HG03060 (cell line): ENCODE data around the gene PLXNA2.

Experiments
- ATAC-seq: cut with Tn5 transposase; IDR thresholded peaks from one replicate; pipeline ENCODE4 v1.9.1; 2021; ENCODE audit warnings: low read depth, moderate number of reproducible peaks; ENCODE audit not compliant: unreplicated experiment

Gene PLXNA2

GRCh38 chr1:208036106-208036808 lies 207.9 kb downstream of the PLXNA2 start:
- no peak for ATAC-seq

GRCh38 chr1:208034135-208034534 lies 210.0 kb downstream of the PLXNA2 start:
- no peak for ATAC-seq

- no peak for ATAC-seq
These were observed 210.9 kb downstream of the PLXNA2 start for GRCh38 chr1:208033236-208033635.

GRCh38 chr1:208031932-208032320 lies 212.3 kb downstream of the PLXNA2 start:
- ATAC-seq: no peak

GRCh38 chr1:208031316-208031931 lies 212.8 kb downstream of the PLXNA2 start:
- ATAC-seq: no peak

GRCh38 chr1:208030288-208031091 lies 213.7 kb downstream of the PLXNA2 start:
- ATAC-seq: no peak

- no peak for ATAC-seq
These were observed 214.6 kb downstream of the PLXNA2 start for GRCh38 chr1:208029381-208030287.

GRCh38 chr1:208028526-208028925 lies 215.7 kb downstream of the PLXNA2 start:
- ATAC-seq: no peak

GRCh38 chr1:208027861-208028260 lies 216.3 kb downstream of the PLXNA2 start:
- ATAC-seq: no peak

- no peak for ATAC-seq
These were observed 217.2 kb downstream of the PLXNA2 start for GRCh38 chr1:208026880-208027438.

GRCh38 chr1:208025031-208025430 lies 219.2 kb downstream of the PLXNA2 start:
- no peak for ATAC-seq

- no peak for ATAC-seq
These were observed 219.8 kb downstream of the PLXNA2 start for GRCh38 chr1:208024406-208024805.

- no peak for ATAC-seq
These were observed 224.9 kb downstream of the PLXNA2 start for GRCh38 chr1:208019257-208019656.

GRCh38 chr1:208015255-208015654 lies 228.9 kb downstream of the PLXNA2 start:
- ATAC-seq: no peak

- no peak for ATAC-seq
These were observed 231.0 kb downstream of the PLXNA2 start for GRCh38 chr1:208013210-208013609.

- ATAC-seq: no peak
These were observed 231.5 kb downstream of the PLXNA2 start for GRCh38 chr1:208012721-208013120.

- ATAC-seq: no peak
These were observed 233.6 kb downstream of the PLXNA2 start for GRCh38 chr1:208010487-208011071.

- ATAC-seq: no peak
These were observed 234.3 kb downstream of the PLXNA2 start for GRCh38 chr1:208009706-208010444.

- ATAC-seq: no peak
These were observed 234.9 kb downstream of the PLXNA2 start for GRCh38 chr1:208009303-208009702.
